K562 (cell line): ENCODE results near the gene SRSF11. TPM values are rescaled to one million over a fixed set of nuclear protein-coding genes. Genes with fewer than 3 reads are reported as not detected.

Experiments used
- ATAC-seq: fragments of 200-7000 bp; cut with Tn5 transposase; 3 replicates; pipeline ENCODE4 v1.9.1; 2020; ENCODE audit warnings: moderate library complexity
- BruUV-seq: library from RNA; stranded (reverse); fragments of 400-500 nt; replicated peaks from 2 replicates; lab custom pipeline; 2021; lab: Mats Ljungman, UMichigan
- CTCF ChIA-PET: fragments of 300-600 bp; formaldehyde crosslinking; extraction: SDS; loops from one replicate; lab custom pipeline; 2021; ENCODE audit warnings: low intra/inter-chr PET ratio; lab: Yijun Ruan, JAX
- POLR2A ChIA-PET: fragments of 300-600, 350-650 bp; sonication (Branson Sonifier 250); formaldehyde crosslinking; extraction: SDS; loops from one replicate; lab custom pipeline; 2021; ENCODE audit warnings: antibody characterized with exemption, inconsistent platforms; lab: Yijun Ruan, JAX
- DNase-seq, 4 experiments: peaks; one replicate each; pipeline versions ENCODE4 v3.0.0 to v3.0.0-alpha.2; 2011 to 2018; ENCODE audit warnings: low spot score in 3 of 4, mixed read lengths in 3 of 4; ENCODE audit errors: extremely low read depth in 1 of 4
- FAIRE-seq: peaks from 2 replicates; lab custom pipeline; 2011; peaks lifted over from hg19 to GRCh38; lab: Jason Lieb, UNC
- H2AFZ ChIP-seq: 2 replicates; pipeline ENCODE4 v1.6.0; 2011; ENCODE audit warnings: low read depth, low read length, control low read depth, inconsistent platforms
- H3K27ac ChIP-seq: fragments of 200-600 bp; 3 replicates; pipeline ENCODE4 v1.8.0; 2011; ENCODE audit warnings: low read depth, mild to moderate bottlenecking, control low read depth, inconsistent platforms, low read length, moderate library complexity, mixed read lengths; ENCODE audit errors: extremely low read depth
- H3K27me3 ChIP-seq, 2 experiments: fragments of 300-600 bp in 1 of 2; 2 replicates in 1 of 2; 3 replicates in 1 of 2; pipeline versions ENCODE4 v1.6.0 to v1.8.0; 2011; ENCODE audit warnings: inconsistent platforms in 2 of 2, low read length in 2 of 2, mild to moderate bottlenecking in 1 of 2, mixed read lengths in 1 of 2, moderate library complexity in 1 of 2; ENCODE audit not compliant: control insufficient read depth in 2 of 2, insufficient read depth in 2 of 2
- H3K36me3 ChIP-seq: fragments of 300-600 bp; 3 replicates; pipeline ENCODE4 v1.8.0; 2011; ENCODE audit warnings: mild to moderate bottlenecking, low read length, inconsistent platforms; ENCODE audit not compliant: control insufficient read depth, insufficient read depth
- H3K4me1 ChIP-seq, 2 experiments: fragments of 200-600 bp in 1 of 2; replicated peaks in 1 of 2; 2 replicates in 1 of 2; 3 replicates in 1 of 2; pipeline versions ENCODE4 v1.5.1 to v1.8.0; 2011; ENCODE audit warnings: inconsistent platforms in 2 of 2, low read length in 2 of 2, mild to moderate bottlenecking in 1 of 2, mixed read lengths in 1 of 2, moderate library complexity in 1 of 2; ENCODE audit not compliant: control insufficient read depth in 2 of 2, insufficient read depth in 2 of 2
- H3K4me2 ChIP-seq: 2 replicates; pipeline ENCODE4 v1.6.1; 2011; ENCODE audit warnings: low read length, control low read depth, inconsistent platforms, mixed read lengths; ENCODE audit not compliant: insufficient read depth
- H3K4me3 ChIP-seq: fragments of 200-600 bp; sonication (generic), shearing (Covaris generic); 2 replicates; pipeline ENCODE4 v1.5.1; 2016; ENCODE audit warnings: control low read depth, inconsistent platforms
- H3K79me2 ChIP-seq: fragments of 200-600 bp; 3 replicates; pipeline ENCODE4 v1.8.0; 2011; ENCODE audit warnings: low read length, inconsistent platforms; ENCODE audit not compliant: control insufficient read depth, insufficient read depth
- H3K9ac ChIP-seq, 2 experiments: 2 replicates each; pipeline versions ENCODE4 v1.6.0 to v1.6.1; 2011; ENCODE audit warnings: low read depth in 2 of 2, low read length in 2 of 2, control low read depth in 1 of 2, inconsistent platforms in 1 of 2, mild to moderate bottlenecking in 1 of 2, mixed read lengths in 1 of 2; ENCODE audit not compliant: insufficient read depth in 1 of 2
- H3K9me1 ChIP-seq: one replicate; pipeline ENCODE4 v1.6.0; 2011; ENCODE audit warnings: inconsistent platforms, mild to moderate bottlenecking, low read length, moderate library complexity; ENCODE audit not compliant: control insufficient read depth, insufficient read depth
- H3K9me3 ChIP-seq: replicated peaks from 2 replicates; pipeline ENCODE4 v1.5.1; 2011; ENCODE audit warnings: low read depth, low read length, inconsistent platforms; ENCODE audit not compliant: control insufficient read depth, insufficient read depth
- H4K20me1 ChIP-seq: replicated peaks from 2 replicates; pipeline ENCODE4 v1.6.1; 2011; ENCODE audit warnings: low read length, inconsistent platforms, mixed read lengths; ENCODE audit not compliant: control insufficient read depth, insufficient read depth
- CTCF ChIP-seq, 3 experiments: IDR thresholded peaks in 2 of 3; conservative IDR thresholded peaks in 1 of 3; 2 replicates each; pipeline ENCODE4 v1.5.1; 2011 to 2012; ENCODE audit warnings: low read length in 3 of 3, mild to moderate bottlenecking in 3 of 3, control low read depth in 2 of 3, improper control_type of control experiment in 1 of 3, inconsistent platforms in 1 of 3, low read depth in 1 of 3, mixed read lengths in 1 of 3, moderate library complexity in 1 of 3; ENCODE audit not compliant: insufficient read depth in 2 of 3
- FOXK2 ChIP-seq, 2 experiments: fragments of 450-650 bp; IDR thresholded peaks in 1 of 2; conservative IDR thresholded peaks in 1 of 2; 2 replicates each; pipeline ENCODE4 v1.6.1; 2016; ENCODE audit warnings: low read depth in 2 of 2, mild to moderate bottlenecking in 1 of 2
- ZNF143 ChIP-seq: sonication (generic); formaldehyde crosslinking; IDR thresholded peaks from 2 replicates; pipeline ENCODE4 v1.9.0; 2022; ENCODE audit warnings: mild to moderate bottlenecking, missing genetic modification reagents
- ZNF24 ChIP-seq: fragments of 450-650 bp; IDR thresholded peaks from 2 replicates; pipeline ENCODE4 v1.6.1; 2016
- ZNF384 ChIP-seq: IDR thresholded peaks from 2 replicates; pipeline ENCODE4 v1.6.1; 2012; ENCODE audit warnings: low read depth, low read length, improper control_type of control experiment
- WGBS: fragments of 100-300 bp; shearing (Covaris generic); methylation state at CpG from one replicate; pipeline ENCODE4 v1.1.6; 2016; ENCODE audit warnings: low coverage, mixed read lengths; ENCODE audit not compliant: insufficient coverage; ENCODE audit errors: missing lambda C conversion rate; 5-methylcytosine and 5-hydroxymethylcytosine counted together
- in situ Hi-C: fragments of 300-500 bp; cut with MboI; formaldehyde crosslinking; loops from 4 replicates; pipeline ENCODE4 v1.15.0; 2018; ENCODE audit warnings: inconsistent platforms, mixed read lengths
- intact Hi-C: fragments of 100-400 bp; cut with micrococcal nuclease; formaldehyde crosslinking; loops from 2 replicates; pipeline ENCODE4 v1.14.2; 2022
- polyA plus RNA-seq, 8 experiments: library from polyadenylated mRNA; depleted of rRNA in 4 of 8; stranded (reverse) in 5 of 8; unstranded in 3 of 8; fragments of >200 nt; fragmentation: Nextera tagmentation in 2 of 8; fragmentation: Illumina TruSeq in 1 of 8; extraction: Ambion mirVana in 2 of 8; extraction: Trizol in 1 of 8; gene quantifications; 2 replicates each; pipeline versions ENCODE4 v1.2.1 to v1.2.3, GENCODE V29; 2011 to 2014; ENCODE audit warnings: inconsistent platforms in 1 of 8, missing spikeins in 1 of 8
- total RNA-seq, 7 experiments: library from RNA; depleted of rRNA in 6 of 7; stranded (reverse); fragments of >200 nt in 6 of 7; fragmentation: Illumina TruSeq in 2 of 7; extraction: Trizol in 2 of 7; gene quantifications; 2 replicates each; pipeline versions ENCODE4 v1.2.1 to v1.2.3, GENCODE V29; 2011 to 2021; ENCODE audit warnings: low replicate concordance in 1 of 7

The SRSF11 gene
- total and polyA plus RNA-seq, 9 of the 15 experiments (the other 6 are each of a cell fraction or from before 2014, with no cell fraction given), result 76.9 to 418 (median 190) TPM

GRCh38 chr1:70196333-70196732, 24.8 kb upstream of the SRSF11 start:
- POLR2A ChIA-PET, result no interaction called here
- Histone ChIP-seq H3K27me3 (no peaks in the 10 kb centered on the region), H3K79me2 (peaks cover 92% of the 10 kb centered on the region), H3K36me3 (no peaks in the 10 kb centered on the region), H3K9me3 (no peaks in the 10 kb centered on the region), H4K20me1 (no peaks in the 10 kb centered on the region), H3K4me1 (peaks cover 4 to 5% of the 10 kb centered on the region in 2 experiments; a peak in 1 of 5 replicates), H3K9ac (no peak overlapping the region), H3K4me2 (no peak overlapping the region), H3K27ac (peak overlapping the region; percentile 21; the same call in 1 of the 3 replicates), H2AFZ (no peak overlapping the region), H3K9me1 (no peaks in the 10 kb centered on the region), H3K4me3 (no peak overlapping the region)
- WGBS, result 29% methylated on average over 3 of the region's 3 CpGs
- in situ Hi-C loops (no loop called here), intact Hi-C loops (no loop called here)
- BruUV-seq, result no TSS peak
- FAIRE-seq (no peak), ATAC-seq (peak; percentile 72), DNase-seq (no peak)
- peak; percentile 89 for TF ChIP-seq ZNF24
- TF ChIP-seq FOXK2 (conservative IDR thresholded peaks at IDR 0.05 in 1 of 2, IDR thresholded peaks at IDR 0.05 in 1 of 2; ENCODE audit: low read depth in 2 of 2), result peak; percentile 55 to 82
- TF ChIP-seq CTCF (IDR thresholded peaks at IDR 0.05 in 2 of 3, conservative IDR thresholded peaks at IDR 0.05 in 1 of 3; ENCODE audit: insufficient read depth in 2 of 3, low read depth in 1 of 3, low read length in 3 of 3), result peak in 1 of 3 experiments; percentile 31; a peak in 2 of 6 replicates
- TF ChIP-seq ZNF384, result peak; percentile 62; the same call in 1 of the 2 replicates
- no peak for TF ChIP-seq ZNF143 (CRISPR knock-in tag)
- CTCF ChIA-PET, result no interaction called here
